GM12878 (cell line): Measurements from ENCODE around the gene VWA8. TPM values are rescaled to one million over a fixed set of nuclear protein-coding genes. Genes with fewer than 3 reads are reported as not detected.

Experiments used
- ATAC-seq: fragments of 200-7000 bp; cut with Tn5 transposase; 3 replicates; pipeline ENCODE4 v1.9.1; 2020; ENCODE audit warnings: mild to moderate bottlenecking, moderate library complexity
- BruUV-seq: library from RNA; stranded (reverse); fragments of 400-500 nt; replicated peaks from 2 replicates; lab custom pipeline; 2021; lab: Mats Ljungman, UMichigan
- CTCF ChIA-PET: fragments of 300-600 bp; sonication (Branson Sonifier 250); formaldehyde crosslinking; extraction: SDS; loops from one replicate; lab custom pipeline; 2021; ENCODE audit warnings: inconsistent platforms; lab: Yijun Ruan, JAX
- POLR2A ChIA-PET: fragments of 350-600 bp; formaldehyde crosslinking; extraction: SDS; loops from one replicate; lab custom pipeline; 2021; ENCODE audit warnings: inconsistent platforms; lab: Charles Lee
- RAD21 ChIA-PET: fragments of 300-600 bp; sonication (Branson Sonifier 250); formaldehyde crosslinking; loops from one replicate; lab custom pipeline; 2023; ENCODE audit warnings: antibody characterized with exemption; ENCODE audit not compliant: unreplicated experiment; lab: Charles Lee
- SMC1A ChIA-PET: fragments of 300-600 bp; sonication (Branson Sonifier 250); formaldehyde crosslinking; loops from one replicate; lab custom pipeline; 2023; ENCODE audit not compliant: unreplicated experiment, uncharacterized antibody; lab: Charles Lee
- DNase-seq: peaks from one replicate; pipeline ENCODE4 v3.0.0-alpha.2; 2011; ENCODE audit warnings: low read depth, low spot score
- FAIRE-seq: peaks from 3 replicates; lab custom pipeline; 2011; peaks lifted over from hg19 to GRCh38; lab: Jason Lieb, UNC
- H2AFZ ChIP-seq: 2 replicates; pipeline ENCODE4 v1.6.0; 2011; ENCODE audit warnings: low read depth, low read length, control low read depth; ENCODE audit not compliant: control insufficient read depth
- H3K27ac ChIP-seq: 2 replicates; pipeline ENCODE4 v1.5.1; 2011; ENCODE audit warnings: control low read depth; ENCODE audit not compliant: control insufficient read depth, insufficient read depth
- H3K27me3 ChIP-seq, 2 experiments: replicated peaks in 1 of 2; 2 replicates each; pipeline versions ENCODE4 v1.6.0 to v1.6.1; 2011; ENCODE audit warnings: low read length in 1 of 2; ENCODE audit not compliant: control insufficient read depth in 2 of 2, insufficient read depth in 2 of 2
- H3K36me3 ChIP-seq, 2 experiments: 2 replicates each; pipeline ENCODE4 v1.5.1; 2011; ENCODE audit warnings: low read length in 1 of 2; ENCODE audit not compliant: control insufficient read depth in 2 of 2, insufficient read depth in 2 of 2
- H3K4me1 ChIP-seq: 2 replicates; pipeline ENCODE4 v1.6.1; 2011; ENCODE audit warnings: mild to moderate bottlenecking, low read length, moderate library complexity, mixed read lengths; ENCODE audit not compliant: control insufficient read depth, insufficient read depth
- H3K4me2 ChIP-seq: 2 replicates; pipeline ENCODE4 v1.6.0; 2011; ENCODE audit warnings: control low read depth; ENCODE audit not compliant: control insufficient read depth, insufficient read depth
- H3K4me3 ChIP-seq: fragments of 200-600 bp; sonication (generic); 2 replicates; pipeline ENCODE4 v1.5.1; 2016
- H3K79me2 ChIP-seq: 2 replicates; pipeline ENCODE4 v1.6.0; 2011; ENCODE audit warnings: low read length; ENCODE audit not compliant: control insufficient read depth, insufficient read depth
- H3K9ac ChIP-seq: 2 replicates; pipeline ENCODE4 v1.8.0; 2011; ENCODE audit warnings: low read length, control low read depth, mixed read lengths; ENCODE audit not compliant: control insufficient read depth, insufficient read depth
- H3K9me3 ChIP-seq: replicated peaks from 3 replicates; pipeline ENCODE4 v1.5.1; 2011; ENCODE audit warnings: mild to moderate bottlenecking, low read length; ENCODE audit not compliant: control insufficient read depth, insufficient read depth
- H4K20me1 ChIP-seq: 2 replicates; pipeline ENCODE4 v1.6.0; 2011; ENCODE audit not compliant: control insufficient read depth, insufficient read depth
- CTCF ChIP-seq, 3 experiments: IDR thresholded peaks in 2 of 3; conservative IDR thresholded peaks in 1 of 3; 2 replicates each; pipeline ENCODE4 v1.5.1; 2011; ENCODE audit warnings: low read depth in 3 of 3, low read length in 3 of 3, mild to moderate bottlenecking in 3 of 3, control low read depth in 2 of 3, moderate library complexity in 2 of 3, inconsistent platforms in 1 of 3, mixed read lengths in 1 of 3; ENCODE audit not compliant: control insufficient read depth in 2 of 3, insufficient read depth in 1 of 3; ENCODE audit errors: extremely low read depth in 1 of 3
- ELK1 ChIP-seq: IDR thresholded peaks from 2 replicates; pipeline ENCODE4 v1.6.1; 2012; ENCODE audit warnings: low read depth, low read length, improper control_type of control experiment
- IRF5 ChIP-seq: fragments of 450-650 bp; IDR thresholded peaks from 2 replicates; pipeline ENCODE4 v1.6.1; 2017; ENCODE audit warnings: borderline replicate concordance
- RELB ChIP-seq: fragments of 450-650 bp; IDR thresholded peaks from 2 replicates; pipeline ENCODE4 v1.6.1; 2017; ENCODE audit warnings: low read depth, mild to moderate bottlenecking, moderate library complexity
- SMC3 ChIP-seq: IDR thresholded peaks from 2 replicates; pipeline ENCODE4 v1.6.1; 2011; ENCODE audit warnings: low read length, improper control_type of control experiment, borderline replicate concordance
- SRF ChIP-seq, 2 experiments: IDR thresholded peaks; 2 replicates each; pipeline ENCODE4 v1.6.1; 2011; ENCODE audit warnings: low read depth in 2 of 2, low read length in 2 of 2, mild to moderate bottlenecking in 1 of 2, moderate library complexity in 1 of 2
- TCF3 ChIP-seq: IDR thresholded peaks from 2 replicates; pipeline ENCODE4 v1.6.1; 2012; ENCODE audit warnings: low read depth, mild to moderate bottlenecking, low read length, borderline replicate concordance; ENCODE audit not compliant: insufficient read depth
- WGBS: methylation state at CpG from one replicate; pipeline ENCODE4 v1.1.6; 2016; ENCODE audit warnings: low lambda C conversion rate; ENCODE audit not compliant: insufficient replicate concordance, insufficient coverage; ENCODE audit errors: missing lambda C conversion rate; 5-methylcytosine and 5-hydroxymethylcytosine counted together
- in situ Hi-C: fragments of 300-500 bp; cut with MboI; formaldehyde crosslinking; loops from 9 replicates; pipeline ENCODE4 v1.14.3; 2018; ENCODE audit warnings: mixed read lengths
- intact Hi-C: fragments of 100-400 bp; cut with micrococcal nuclease; formaldehyde crosslinking; loops from one replicate; pipeline ENCODE4 v1.14.2; 2022; ENCODE audit not compliant: unreplicated experiment
- polyA plus RNA-seq, 11 experiments: library from polyadenylated mRNA; depleted of rRNA in 4 of 11; unstranded in 6 of 11; stranded (reverse) in 5 of 11; fragments of >200 nt; fragmentation: Nextera tagmentation in 4 of 11; fragmentation: Illumina TruSeq in 1 of 11; extraction: Ambion mirVana in 4 of 11; extraction: Trizol in 1 of 11; gene quantifications; 1 replicate in 1 of 11; 2 replicates in 10 of 11; pipeline versions ENCODE4 v1.2.1 to v1.2.3, GENCODE V29; 2011 to 2016; ENCODE audit warnings: inconsistent platforms in 2 of 11, missing spikeins in 2 of 11, low read depth in 1 of 11
- total RNA-seq, 4 experiments: library from RNA; depleted of rRNA in 3 of 4; stranded (reverse); fragments of >200 nt in 3 of 4; fragmentation: Illumina TruSeq in 1 of 4; extraction: Trizol in 1 of 4; gene quantifications; 2 replicates each; pipeline versions ENCODE4 v1.2.1 to v1.2.3, GENCODE V29; 2013 to 2021

The VWA8 gene
- total and polyA plus RNA-seq, 10 of the 15 experiments (the other 5 are each of a cell fraction or from before 2014, with no cell fraction given), result 3.0 to 21.8 (median 13.5) TPM

GRCh38 chr13:41549491-41549890 is 411.4 kb downstream of the VWA8 start:
- ATAC-seq, result no peak
- SMC1A ChIA-PET, result no interaction called here
- Histone ChIP-seq H3K36me3 (no peaks in the 10 kb centered on the region), H3K4me1 (peaks cover 5% of the 10 kb centered on the region), H3K4me3 (no peak overlapping the region), H3K27ac (no peak overlapping the region), H3K79me2 (no peaks in the 10 kb centered on the region), H3K27me3 (no peaks in the 10 kb centered on the region), H3K9me3 (no peaks in the 10 kb centered on the region), H4K20me1 (no peaks in the 10 kb centered on the region), H3K9ac (no peak overlapping the region), H2AFZ (no peak overlapping the region), H3K4me2 (no peak overlapping the region)
- FAIRE-seq, result no peak
- TF ChIP-seq SMC3, result no peak
- TF ChIP-seq SRF (IDR thresholded peaks at IDR 0.05; ENCODE audit: low read depth in 2 of 2, low read length in 2 of 2), result no peak
- TF ChIP-seq IRF5, result no peak
- TF ChIP-seq CTCF (IDR thresholded peaks at IDR 0.05 in 2 of 3, conservative IDR thresholded peaks at IDR 0.05 in 1 of 3; ENCODE audit: control insufficient read depth in 2 of 3, extremely low read depth in 1 of 3, insufficient read depth in 1 of 3, low read depth in 3 of 3, low read length in 3 of 3), result no peak
- TF ChIP-seq RELB, result no peak
- TF ChIP-seq ELK1, result no peak
- TF ChIP-seq TCF3, result no peak
- intact Hi-C loops, result no loop called here
- CTCF ChIA-PET, result no interaction called here
- no peak for DNase-seq
- 73% methylated on average over 10 of the region's 10 CpGs for WGBS
- POLR2A ChIA-PET, result no interaction called here
- in situ Hi-C loops, result no loop called here
- BruUV-seq, result no TSS peak
- RAD21 ChIA-PET, result no interaction called here
